Spleen (tissue), 7 donors: ENCODE data around the gene TSEN54.

Experiments
- POLR2A ChIP-seq, 3 donors: fragments of 450-650 bp; IDR thresholded peaks; one replicate each; pipeline ENCODE4 v1.5.1; 2017; ENCODE audit warnings: antibody characterized with exemption in 3 of 3, mild to moderate bottlenecking in 1 of 3
- TF ChIP-seq, protein P1 (sequence below), 11 experiments: fragments of 200-600 bp in 7 of 11; fragments of 450-650 bp in 4 of 11; sonication (generic) in 4 of 11; IDR thresholded peaks in 8 of 11; conservative IDR thresholded peaks in 3 of 11; 1 replicate in 7 of 11; 2 replicates in 4 of 11; pipeline versions ENCODE4 v1.4.0 to v1.8.0; 2016 to 2021; ENCODE audit warnings: antibody characterized with exemption in 11 of 11, inconsistent platforms in 4 of 11, mild to moderate bottlenecking in 1 of 11
- donor health status: DM: no; HTN: no; CAD: no; lungs with moderate emphysema.
- donor health status: DM: no; HTN: no; CAD: no.
- donor health status: DM: no; HTN: no; CAD: no.

DNA sequence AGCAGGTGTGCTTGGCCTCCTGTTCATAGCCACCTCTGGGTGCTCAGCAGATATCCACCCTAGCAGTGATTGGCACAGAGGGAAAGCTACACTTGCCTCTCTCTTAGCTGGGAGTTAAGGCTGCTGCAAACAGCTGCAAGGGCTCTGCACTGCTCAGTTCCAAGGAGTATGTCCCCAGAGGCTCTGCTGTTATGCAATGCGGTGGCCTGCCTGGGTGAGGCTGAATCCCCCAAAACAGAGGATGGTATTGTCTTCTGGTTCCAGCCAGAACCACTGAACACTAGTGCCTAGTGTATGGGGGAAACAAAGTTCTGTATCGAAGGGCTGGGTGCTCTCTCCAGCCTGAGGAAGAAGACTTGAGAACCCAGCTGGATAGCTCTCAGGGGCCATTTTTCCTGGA is 43.1 kb upstream of the TSEN54 start:
- TF ChIP-seq, protein P1, sequence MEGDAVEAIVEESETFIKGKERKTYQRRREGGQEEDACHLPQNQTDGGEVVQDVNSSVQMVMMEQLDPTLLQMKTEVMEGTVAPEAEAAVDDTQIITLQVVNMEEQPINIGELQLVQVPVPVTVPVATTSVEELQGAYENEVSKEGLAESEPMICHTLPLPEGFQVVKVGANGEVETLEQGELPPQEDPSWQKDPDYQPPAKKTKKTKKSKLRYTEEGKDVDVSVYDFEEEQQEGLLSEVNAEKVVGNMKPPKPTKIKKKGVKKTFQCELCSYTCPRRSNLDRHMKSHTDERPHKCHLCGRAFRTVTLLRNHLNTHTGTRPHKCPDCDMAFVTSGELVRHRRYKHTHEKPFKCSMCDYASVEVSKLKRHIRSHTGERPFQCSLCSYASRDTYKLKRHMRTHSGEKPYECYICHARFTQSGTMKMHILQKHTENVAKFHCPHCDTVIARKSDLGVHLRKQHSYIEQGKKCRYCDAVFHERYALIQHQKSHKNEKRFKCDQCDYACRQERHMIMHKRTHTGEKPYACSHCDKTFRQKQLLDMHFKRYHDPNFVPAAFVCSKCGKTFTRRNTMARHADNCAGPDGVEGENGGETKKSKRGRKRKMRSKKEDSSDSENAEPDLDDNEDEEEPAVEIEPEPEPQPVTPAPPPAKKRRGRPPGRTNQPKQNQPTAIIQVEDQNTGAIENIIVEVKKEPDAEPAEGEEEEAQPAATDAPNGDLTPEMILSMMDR (IDR thresholded peaks at IDR 0.05 in 8 of 11, conservative IDR thresholded peaks at IDR 0.05 in 3 of 11): no peak
- TF ChIP-seq POLR2A (IDR thresholded peaks at IDR 0.05): no peak
